GM21390 (cell line): ENCODE measurements around the gene TESK1.

ENCODE experiments used
- ATAC-seq: cut with Tn5 transposase; IDR thresholded peaks from one replicate; pipeline ENCODE4 v1.9.1; 2021; ENCODE audit not compliant: unreplicated experiment

TESK1 gene, protein sequence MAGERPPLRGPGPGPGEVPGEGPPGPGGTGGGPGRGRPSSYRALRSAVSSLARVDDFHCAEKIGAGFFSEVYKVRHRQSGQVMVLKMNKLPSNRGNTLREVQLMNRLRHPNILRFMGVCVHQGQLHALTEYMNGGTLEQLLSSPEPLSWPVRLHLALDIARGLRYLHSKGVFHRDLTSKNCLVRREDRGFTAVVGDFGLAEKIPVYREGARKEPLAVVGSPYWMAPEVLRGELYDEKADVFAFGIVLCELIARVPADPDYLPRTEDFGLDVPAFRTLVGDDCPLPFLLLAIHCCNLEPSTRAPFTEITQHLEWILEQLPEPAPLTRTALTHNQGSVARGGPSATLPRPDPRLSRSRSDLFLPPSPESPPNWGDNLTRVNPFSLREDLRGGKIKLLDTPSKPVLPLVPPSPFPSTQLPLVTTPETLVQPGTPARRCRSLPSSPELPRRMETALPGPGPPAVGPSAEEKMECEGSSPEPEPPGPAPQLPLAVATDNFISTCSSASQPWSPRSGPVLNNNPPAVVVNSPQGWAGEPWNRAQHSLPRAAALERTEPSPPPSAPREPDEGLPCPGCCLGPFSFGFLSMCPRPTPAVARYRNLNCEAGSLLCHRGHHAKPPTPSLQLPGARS

DNA sequence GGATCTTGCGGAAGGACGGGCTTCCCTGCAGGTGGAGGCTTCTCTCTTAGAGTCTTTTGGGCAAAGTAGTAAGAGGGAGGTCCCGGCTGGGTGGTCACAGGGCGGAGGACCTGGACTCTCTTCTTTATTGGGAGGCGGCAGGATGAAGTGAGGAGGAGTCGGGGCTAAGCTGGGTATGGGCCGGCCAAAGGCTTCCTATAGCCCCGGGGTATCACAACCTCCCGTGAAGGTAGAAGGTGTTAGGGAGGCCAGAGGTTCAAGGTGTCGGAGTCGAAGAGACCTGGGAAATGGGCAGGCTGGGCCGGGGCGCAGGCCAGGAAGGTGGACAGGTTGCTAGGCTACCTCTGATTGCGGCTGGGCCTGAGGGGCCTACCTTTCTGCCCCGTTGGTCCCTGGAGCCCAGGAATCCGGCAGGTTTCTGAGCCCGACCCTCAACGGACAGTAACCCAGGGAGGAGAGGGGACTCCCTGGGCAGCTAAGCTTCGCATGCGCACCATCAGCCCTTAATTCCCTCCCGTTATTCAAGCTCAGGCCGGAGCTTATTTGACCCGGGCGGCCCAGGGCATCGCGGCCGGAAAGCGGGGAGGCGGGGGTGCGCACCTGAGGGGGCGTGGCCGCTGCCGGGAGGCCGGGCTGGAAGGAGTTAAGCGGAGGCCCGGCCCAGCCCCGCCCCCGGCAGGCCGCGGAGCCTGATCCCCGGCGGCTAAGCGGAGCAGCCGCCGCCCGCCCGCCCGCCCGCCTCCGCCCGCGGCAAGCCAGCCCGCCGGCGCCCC is at the start of gene TESK1:
Gene TESK1, plus strand, starts transcription at position 685 of the 773 bp plus-strand sequence. CDS start 358 bp downstream, outside the sequence.
- ATAC-seq: peak; percentile 51

DNA sequence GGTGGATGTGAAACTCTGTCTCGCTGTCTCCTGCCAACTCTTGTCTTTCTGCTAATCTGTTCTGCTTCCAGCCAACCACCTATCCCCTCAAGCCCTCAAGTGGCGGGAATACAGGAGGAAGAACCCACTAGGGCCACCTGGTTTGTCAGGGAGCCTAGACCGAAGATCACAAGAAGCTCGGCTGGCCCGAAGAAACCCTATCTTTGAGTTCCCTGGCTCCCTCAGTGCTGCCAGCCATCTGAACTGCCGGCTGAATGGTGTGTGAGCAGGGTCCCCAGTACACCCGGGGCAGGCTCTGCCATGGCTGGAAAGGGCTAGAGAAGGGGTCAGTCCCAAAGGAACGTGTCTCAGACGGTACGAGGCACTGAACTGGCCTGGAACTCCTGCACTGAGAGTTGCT is 49.2 kb upstream of the TESK1 start:
- ATAC-seq: no peak

DNA sequence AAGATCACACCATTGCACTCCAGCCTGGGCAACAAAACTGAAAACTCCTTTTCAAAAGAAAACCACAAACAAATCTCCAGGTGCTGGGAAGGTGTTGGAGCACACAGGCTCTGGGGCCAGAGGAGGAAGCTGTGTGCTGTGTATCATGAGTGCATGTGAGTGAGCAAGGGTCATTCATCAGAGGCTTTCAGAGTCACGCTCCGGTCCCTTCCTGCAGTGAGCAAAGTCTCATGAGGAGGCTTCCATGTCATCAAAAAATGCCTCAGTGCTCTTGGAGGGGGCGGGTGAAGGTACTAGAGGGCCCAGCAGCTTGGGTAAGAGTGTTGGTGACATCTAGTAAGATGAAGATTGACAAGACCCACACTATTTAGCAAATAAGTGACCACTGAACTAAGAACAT is 48.3 kb upstream of the TESK1 start:
- no peak for ATAC-seq

DNA sequence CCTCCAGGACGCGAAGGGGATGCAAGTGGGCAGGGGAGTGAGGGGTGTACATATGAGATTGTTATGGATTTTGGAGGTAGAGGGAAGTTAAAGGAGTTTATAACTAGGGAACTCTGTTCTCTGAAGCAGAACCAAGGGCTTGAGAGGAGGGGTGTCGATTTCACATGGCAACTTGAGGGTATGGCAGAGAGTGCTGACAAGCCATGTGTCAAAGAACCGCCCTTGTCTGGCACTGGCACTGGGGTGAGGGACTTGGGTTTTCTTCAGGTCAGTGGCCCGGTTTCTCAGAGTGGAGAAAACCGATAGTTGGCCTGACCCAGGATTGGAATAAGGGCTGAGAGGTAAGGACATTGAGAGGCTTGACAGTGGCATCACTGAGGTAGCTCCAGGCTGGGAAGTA is 47.7 kb upstream of the TESK1 start:
- no peak for ATAC-seq

DNA sequence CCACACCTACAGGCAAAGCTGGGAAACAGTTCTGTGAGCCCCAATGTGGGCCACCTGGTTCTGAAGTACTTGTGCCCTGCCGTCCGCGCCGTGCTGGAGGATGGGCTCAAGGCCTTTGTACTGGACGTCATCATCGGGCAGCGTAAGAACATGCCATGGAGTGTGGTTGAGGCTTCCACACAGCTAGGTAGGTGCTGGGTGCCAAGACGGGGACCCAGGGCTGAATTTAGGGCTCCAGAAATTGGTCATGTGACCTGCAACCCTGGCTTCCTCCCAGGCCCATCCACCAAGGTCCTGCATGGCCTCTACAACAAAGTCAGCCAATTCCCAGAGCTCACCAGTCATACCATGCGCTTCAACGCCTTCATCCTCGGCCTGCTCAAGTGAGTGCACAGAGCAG is 46.9 kb upstream of the TESK1 start:
- ATAC-seq: no peak

DNA sequence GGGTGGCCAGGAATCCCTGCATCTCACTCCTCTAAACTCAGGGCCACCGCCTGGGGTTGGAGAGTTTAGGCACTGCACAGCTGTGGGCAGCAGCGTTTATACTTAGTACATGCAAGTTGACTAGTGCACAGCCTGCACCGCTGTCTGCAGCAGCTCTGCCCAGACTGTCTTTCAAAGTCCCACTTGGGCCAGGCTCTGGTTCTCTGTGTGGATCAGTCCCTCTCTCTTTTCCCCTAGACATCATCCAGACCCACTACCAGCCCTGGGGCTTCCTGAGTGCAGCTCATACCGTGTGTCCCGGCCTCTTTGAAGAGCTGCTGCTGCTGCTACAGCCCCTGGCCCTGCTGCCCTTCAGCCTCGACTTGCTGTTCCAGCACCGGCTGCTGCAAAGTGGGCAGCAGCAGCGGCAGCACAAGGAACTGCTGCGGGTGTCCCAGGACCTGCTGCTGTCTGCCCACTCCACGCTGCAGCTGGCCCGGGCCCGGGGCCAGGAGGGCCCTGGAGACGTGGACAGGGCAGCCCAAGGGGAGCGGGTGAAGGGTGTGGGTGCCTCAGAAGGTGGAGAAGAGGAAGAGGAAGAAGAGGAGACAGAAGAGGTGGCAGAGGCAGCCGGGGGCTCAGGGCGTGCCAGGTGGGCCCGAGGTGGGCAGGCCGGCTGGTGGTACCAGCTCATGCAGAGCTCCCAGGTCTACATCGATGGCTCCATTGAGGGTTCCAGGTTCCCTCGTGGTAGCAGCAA is 45.1 kb upstream of the TESK1 start:
- no peak for ATAC-seq

DNA sequence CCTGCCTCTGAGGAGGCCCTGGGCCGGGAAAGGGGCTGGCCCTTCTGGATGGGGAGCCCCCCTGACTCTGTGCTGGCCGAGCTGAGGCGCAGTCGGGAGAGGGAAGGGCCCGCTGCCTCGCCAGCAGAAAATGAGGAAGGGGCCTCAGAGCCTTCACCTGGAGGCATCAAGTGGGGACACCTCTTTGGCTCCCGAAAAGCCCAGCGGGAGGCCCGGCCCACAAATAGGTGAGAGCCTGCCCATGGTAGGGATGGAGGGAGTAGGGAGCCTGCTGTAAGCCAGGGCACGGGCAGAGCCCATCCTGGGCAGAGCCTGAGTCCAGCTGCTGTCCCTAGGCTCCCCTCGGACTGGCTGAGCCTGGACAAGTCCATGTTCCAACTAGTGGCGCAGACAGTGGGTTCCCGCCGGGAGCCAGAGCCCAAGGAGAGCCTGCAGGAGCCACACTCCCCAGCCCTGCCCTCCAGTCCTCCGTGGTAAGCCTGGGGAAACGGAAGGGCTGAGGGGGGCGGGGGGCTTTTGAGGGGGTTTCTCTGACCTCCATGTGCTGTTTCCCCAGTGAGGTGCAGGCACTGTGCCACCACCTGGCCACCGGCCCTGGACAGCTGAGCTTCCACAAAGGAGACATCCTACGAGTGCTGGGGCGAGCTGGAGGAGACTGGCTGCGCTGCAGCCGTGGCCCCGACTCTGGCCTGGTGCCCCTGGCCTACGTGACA is 44.3 kb upstream of the TESK1 start:
- ATAC-seq: no peak

DNA sequence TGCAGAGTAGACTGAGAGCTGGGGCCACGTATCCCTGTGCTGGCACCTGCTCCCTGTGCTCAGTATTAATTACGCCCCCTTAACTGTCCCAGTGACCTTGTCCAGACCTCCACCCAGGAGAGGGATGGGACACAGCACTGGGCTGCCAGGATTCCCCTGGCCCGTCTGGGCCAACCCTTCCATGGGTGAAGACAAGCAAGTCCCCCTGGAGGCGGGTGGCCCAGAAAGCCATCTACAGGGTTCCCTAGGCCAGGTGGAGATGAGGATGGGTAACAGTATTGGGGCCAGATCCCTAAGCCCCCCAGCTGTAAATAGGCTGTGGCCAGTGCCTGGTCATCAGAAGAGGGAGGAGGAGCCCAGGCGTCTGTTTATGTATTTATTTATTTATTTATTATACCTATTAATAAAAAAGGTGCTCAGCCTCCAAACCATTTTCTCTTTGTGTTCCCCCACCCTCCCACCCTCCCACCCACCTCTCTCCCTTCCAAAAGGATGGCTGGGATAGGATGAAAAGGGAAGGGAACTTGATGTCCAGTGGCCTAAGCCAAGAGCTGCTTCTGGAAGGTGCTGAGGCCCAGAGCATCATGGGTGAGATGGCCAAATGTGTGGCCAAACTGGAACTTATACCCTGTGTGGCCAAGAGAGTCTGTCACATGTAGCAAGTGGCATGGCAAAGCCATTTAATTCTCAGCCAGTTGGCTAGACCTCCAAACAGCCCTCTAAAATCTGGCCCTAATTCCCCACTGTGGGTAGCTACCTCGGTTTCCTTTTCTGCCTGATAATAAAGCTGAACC is 43.4 kb upstream of the TESK1 start:
- no peak for ATAC-seq

DNA sequence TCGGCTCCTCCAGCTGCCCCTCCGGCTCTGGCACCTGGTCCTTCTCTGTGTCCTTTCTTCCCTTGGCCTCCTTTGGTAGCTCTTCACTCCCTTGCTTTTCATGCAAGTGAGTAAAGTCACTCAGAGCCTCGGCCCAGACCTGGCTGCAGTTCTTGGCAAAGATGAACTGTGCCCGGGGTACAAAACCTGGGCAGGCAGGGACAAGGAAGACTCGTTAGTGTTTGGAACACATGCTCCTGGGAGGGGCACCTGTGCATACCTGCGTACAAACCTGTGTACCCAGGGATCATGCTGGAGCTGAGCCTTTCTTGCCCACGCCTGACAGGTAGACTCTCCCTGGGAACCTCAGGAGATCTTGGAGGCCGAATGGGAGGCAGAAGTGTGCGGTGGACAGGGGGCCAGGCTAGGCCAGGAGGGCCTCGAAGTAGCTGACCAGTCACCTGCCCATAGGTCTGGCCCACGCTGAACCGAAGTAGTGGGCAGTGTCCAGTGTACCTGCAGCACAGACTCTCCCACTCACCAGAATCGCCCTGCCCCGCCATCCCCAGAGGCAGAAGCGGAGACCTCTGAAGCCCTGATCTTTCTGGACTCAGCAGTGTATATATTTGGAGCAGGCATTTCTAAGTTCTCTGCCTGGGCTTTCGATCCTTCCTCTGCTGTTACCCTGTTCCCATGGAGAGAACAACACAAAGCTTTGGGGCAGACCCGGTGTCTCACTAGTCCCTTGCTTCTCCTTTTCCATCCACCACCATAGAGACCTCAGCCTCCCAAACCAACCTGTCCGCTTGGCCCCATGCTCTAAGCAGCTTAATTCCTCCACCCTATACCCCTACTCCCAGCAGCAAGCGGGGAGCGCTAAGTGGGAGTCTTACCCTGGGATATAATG is 41.9 kb upstream of the TESK1 start:
- no peak for ATAC-seq

DNA sequence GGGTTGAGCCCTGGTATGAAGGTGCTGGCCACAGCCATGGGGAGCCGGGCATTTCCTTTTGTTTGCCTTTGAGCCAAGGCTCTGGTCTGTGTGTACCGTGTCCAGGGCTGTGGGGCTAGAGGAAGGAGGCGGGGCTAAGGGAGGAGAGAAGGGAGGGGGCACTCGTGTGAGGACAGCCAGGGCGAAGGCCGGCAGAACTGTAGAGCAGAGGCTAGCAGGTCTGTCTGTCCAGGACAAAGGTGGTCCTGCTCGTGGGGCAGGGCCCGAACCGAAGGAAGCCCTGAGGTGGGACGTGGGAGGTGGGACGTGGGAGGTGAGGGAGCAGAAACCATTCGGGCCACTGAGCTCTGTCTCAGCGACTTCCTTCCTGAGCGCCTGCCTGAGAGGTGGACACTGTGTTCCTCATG is 41.3 kb upstream of the TESK1 start:
- ATAC-seq: no peak

DNA sequence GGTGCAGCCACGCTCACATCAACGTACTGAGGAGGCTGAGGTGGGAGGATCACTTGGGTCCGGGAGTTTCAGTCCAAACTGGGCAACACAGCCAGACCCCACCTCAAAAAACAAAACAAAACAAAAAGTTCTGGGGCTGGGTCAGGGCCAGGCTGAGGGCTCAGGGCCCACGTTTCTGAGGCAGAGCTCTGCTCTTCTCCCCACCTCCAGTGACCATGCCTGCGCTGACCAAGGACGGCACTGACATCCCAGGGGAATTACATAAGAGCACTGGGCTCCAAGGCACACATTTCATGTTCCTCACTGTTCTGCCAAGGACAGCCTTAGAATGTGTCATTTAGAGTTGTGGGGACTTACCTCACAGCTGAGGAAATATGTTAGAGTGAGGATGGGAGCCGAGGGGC is 40.4 kb upstream of the TESK1 start:
- ATAC-seq: no peak

DNA sequence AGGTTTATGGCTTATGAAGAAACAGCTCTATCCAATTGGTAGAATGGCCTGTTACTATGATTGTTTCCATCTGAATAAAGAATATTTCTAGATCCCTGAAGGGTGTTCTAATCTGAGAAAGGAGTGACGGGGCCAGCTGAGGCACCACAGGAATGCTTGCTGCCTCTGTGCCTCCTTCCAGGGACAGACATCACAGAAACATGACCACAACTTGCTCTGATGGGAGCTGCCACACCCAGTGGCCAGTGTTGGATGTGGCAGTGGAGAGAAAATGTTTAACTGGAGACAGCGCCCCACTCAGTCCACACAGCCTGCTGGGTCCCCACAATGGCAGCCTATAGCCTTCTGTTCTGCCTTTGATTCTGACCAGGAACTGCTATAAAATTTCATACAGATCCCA is 38.6 kb upstream of the TESK1 start:
- ATAC-seq: no peak

DNA sequence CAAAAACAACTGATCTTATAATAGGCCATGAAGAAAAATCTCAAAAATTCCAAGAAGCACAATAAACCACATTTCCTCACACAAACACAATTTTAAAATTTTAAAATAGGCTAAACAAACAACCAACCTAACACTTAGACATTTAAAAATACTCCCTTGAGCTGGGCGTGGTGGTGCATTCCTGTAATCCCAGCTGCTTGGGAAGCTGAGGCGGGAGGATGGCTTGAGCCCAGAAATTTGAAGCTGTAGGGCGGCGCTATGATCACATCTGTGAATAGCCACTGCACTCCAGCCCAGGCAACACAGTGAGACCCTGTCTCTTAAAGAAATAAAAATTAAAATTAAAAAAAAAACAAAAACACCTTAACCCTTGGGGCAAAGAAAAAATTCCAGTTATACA is 36.9 kb upstream of the TESK1 start:
- no peak for ATAC-seq

DNA sequence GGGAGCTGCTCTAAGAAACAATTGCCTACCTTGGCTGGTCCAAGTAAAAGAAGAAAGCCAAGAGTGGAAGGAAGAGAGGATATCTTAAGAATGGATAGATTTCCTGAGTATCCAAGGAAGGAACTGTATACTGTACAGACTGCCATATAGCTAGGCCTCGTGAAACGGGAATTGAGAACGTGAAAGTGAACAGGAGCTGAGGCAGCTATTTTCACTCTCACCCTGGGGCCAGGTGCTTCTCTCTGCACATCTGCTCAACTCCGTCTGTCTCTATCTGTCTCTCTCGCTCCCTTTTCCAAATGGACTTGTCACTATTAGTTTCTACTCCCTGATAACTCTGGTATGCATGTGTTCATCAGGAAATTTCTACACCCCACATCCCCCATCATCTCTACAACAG is 35.9 kb upstream of the TESK1 start:
- ATAC-seq: no peak

DNA sequence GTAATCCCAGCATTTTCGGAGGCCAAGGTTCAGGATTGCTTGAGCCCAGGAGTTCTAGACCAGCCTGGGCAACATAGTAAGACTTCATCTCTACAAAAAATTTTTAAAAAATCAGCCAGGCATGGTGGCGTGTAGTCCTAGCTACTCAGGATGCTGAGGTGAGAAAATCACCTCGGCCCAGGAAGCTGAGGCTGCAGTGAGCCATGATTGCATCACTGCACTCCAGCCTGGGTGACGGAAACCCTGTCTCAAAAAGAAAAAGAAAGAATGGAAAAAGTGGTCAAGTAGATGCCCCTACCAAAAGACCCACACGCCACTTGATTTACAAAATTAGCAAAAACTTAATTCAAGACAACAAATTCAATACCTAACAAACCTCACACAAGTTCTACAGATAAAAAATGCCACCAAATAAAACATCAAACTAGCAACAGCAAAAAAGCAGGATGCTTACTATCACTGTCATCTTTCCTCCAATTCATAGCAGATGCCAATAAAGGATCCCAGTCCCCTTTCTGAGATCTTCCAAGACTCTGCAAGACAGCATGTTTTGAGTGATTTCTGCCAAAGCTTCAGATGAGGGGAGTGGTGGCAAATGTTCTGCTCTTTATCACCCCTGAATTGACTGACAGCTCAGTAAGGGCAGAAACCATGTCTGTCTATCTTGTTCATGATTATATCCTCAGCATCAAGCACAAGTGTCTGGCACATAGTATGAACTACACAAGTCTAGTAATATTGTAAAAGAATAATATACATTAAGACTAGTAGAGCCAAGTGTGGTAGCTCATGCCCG is 34.2 kb upstream of the TESK1 start:
- ATAC-seq: no peak

DNA sequence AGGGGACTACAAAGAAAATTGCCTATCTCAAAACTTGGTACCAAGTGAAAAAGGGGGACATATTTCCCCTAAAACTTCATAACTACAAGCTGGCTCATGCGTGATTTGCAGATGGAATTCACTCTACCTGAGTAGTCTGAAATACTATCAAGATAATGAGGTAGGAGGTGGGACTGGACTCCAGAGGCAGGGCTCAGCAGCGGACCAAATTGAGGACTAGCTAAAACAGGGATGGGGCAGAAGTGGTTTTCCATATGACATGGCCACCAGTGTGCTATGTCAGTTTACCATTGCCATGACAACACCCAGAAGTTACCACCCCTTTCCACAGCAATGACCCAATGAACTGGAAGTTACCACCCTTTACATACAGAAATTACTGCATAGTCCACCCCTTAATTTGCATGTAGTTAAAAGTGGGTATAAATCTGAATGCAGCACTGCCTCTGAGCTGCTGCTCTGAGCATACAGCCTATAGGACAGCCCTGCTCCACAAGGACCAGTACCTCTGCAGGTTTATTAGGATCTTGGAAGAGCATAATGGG is 30.4 kb upstream of the TESK1 start:
- ATAC-seq: no peak

DNA sequence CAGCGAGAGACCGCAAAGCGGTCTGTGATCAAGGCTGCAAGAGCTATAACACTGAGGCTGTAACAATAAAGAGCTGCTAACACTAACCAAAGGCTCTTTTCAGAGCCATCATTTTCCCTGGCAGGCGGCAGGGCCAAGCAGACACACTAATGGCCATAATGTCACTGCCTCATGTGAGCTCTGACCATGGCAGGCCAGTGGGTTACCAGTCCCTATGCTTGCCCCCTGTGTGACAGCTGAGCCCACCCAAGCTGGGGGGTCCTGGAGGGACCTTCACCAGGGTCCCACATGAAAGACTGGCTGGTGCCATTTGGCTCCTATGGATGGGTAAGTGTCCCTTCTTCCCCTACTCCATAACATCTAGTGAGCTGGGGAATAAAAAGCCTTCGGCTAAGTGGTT is 29.6 kb upstream of the TESK1 start:
- no peak for ATAC-seq

DNA sequence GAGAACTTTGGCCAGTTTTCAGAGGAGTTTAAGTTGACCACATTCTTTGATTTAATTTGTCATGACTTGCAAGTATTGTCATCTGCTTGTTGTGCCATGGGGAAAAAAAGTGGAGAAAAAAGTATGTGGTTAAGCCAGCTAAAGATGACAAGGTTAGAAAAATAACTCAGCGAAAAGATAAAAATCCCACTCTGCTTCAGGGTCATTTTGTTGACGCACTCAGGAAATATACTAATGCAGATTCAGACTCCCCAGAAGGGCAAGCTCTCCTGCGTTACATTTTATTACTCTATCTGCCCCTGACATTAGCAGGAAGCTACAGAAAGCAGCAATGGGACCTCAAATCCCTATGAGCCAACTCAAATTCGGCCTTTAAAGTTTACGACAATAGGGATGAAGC is 27.6 kb upstream of the TESK1 start:
- no peak for ATAC-seq
